H9 (cell line): ENCODE measurements around the gene TIMM50. TPM values are rescaled to one million over a fixed set of nuclear protein-coding genes. Genes with fewer than 3 reads are reported as not detected.
A peak's percentile ranks its signal among the peaks of the same experiment; 100 is the strongest.

ENCODE experiments used
- DNase-seq: peaks from one replicate; pipeline ENCODE4 v3.0.0-alpha.2; 2017
- H2AFZ ChIP-seq: one replicate; pipeline ENCODE4 v1.6.1; 2013; ENCODE audit warnings: mild to moderate bottlenecking, low read length, control low read depth, moderate library complexity
- H2AK5ac ChIP-seq: 2 replicates; pipeline ENCODE4 v1.6.1; 2013; ENCODE audit warnings: low read length, control low read depth, mixed read lengths; ENCODE audit not compliant: insufficient read length
- H2BK120ac ChIP-seq: one replicate; pipeline ENCODE4 v1.6.1; 2013; ENCODE audit warnings: low read depth, mild to moderate bottlenecking, low read length, control low read depth, inconsistent platforms; ENCODE audit not compliant: poor library complexity, severe bottlenecking
- H2BK12ac ChIP-seq: 2 replicates; pipeline ENCODE4 v1.6.1; 2013; ENCODE audit warnings: low read length, control low read depth, mixed read lengths, low read depth; ENCODE audit not compliant: insufficient read length
- H2BK15ac ChIP-seq: 2 replicates; pipeline ENCODE4 v1.6.1; 2013; ENCODE audit warnings: low read depth, low read length, control low read depth
- H2BK20ac ChIP-seq: one replicate; pipeline ENCODE4 v1.6.1; 2013; ENCODE audit warnings: low read depth, mild to moderate bottlenecking, low read length, control low read depth, inconsistent platforms; ENCODE audit not compliant: poor library complexity, severe bottlenecking
- H2BK5ac ChIP-seq: 2 replicates; pipeline ENCODE4 v1.6.1; 2013; ENCODE audit warnings: low read length, control low read depth, mixed read lengths; ENCODE audit not compliant: insufficient read length
- H3K14ac ChIP-seq: 2 replicates; pipeline ENCODE4 v1.6.1; 2013; ENCODE audit warnings: low read length, control low read depth; ENCODE audit not compliant: insufficient read depth
- H3K18ac ChIP-seq: 2 replicates; pipeline ENCODE4 v1.6.1; 2013; ENCODE audit warnings: low read depth, mild to moderate bottlenecking, mixed read lengths, low read length, control low read depth; ENCODE audit not compliant: insufficient read length
- H3K23ac ChIP-seq: 2 replicates; pipeline ENCODE4 v1.6.1; 2013; ENCODE audit warnings: low read length, control low read depth, mixed read lengths, low read depth; ENCODE audit not compliant: insufficient read length
- H3K23me2 ChIP-seq: 2 replicates; pipeline ENCODE4 v1.6.1; 2013; ENCODE audit warnings: low read depth, mild to moderate bottlenecking, mixed read lengths, low read length, control low read depth; ENCODE audit not compliant: insufficient read length, poor library complexity, severe bottlenecking
- H3K27ac ChIP-seq: 2 replicates; pipeline ENCODE4 v1.5.1; 2013; ENCODE audit warnings: low read length, control low read depth, mixed read lengths, low read depth; ENCODE audit not compliant: insufficient read length
- H3K27me3 ChIP-seq: 2 replicates; pipeline ENCODE4 v1.6.1; 2013; ENCODE audit warnings: low read length, control low read depth, inconsistent platforms; ENCODE audit not compliant: insufficient read depth
- H3K4ac ChIP-seq: 2 replicates; pipeline ENCODE4 v1.6.1; 2013; ENCODE audit warnings: low read depth, mild to moderate bottlenecking, control low read depth, inconsistent platforms, low read length, moderate library complexity
- H3K4me1 ChIP-seq: 2 replicates; pipeline ENCODE4 v1.6.1; 2013; ENCODE audit warnings: low read length, control low read depth, inconsistent platforms; ENCODE audit not compliant: insufficient read depth
- H3K4me2 ChIP-seq: 2 replicates; pipeline ENCODE4 v1.6.1; 2013; ENCODE audit warnings: low read length, control low read depth, mixed read lengths; ENCODE audit not compliant: insufficient read length, insufficient read depth
- H3K56ac ChIP-seq: 2 replicates; pipeline ENCODE4 v1.6.1; 2013; ENCODE audit warnings: low read depth, mild to moderate bottlenecking, mixed read lengths, low read length, control low read depth; ENCODE audit not compliant: insufficient read length
- H3K79me1 ChIP-seq: 2 replicates; pipeline ENCODE4 v1.6.1; 2013; ENCODE audit warnings: low read depth, mild to moderate bottlenecking, moderate library complexity, low read length, control low read depth, inconsistent platforms; ENCODE audit not compliant: insufficient read depth, poor library complexity, severe bottlenecking
- H3K79me2 ChIP-seq: 2 replicates; pipeline ENCODE4 v1.6.1; 2013; ENCODE audit warnings: low read length, control low read depth, inconsistent platforms; ENCODE audit not compliant: insufficient read depth
- H3K9ac ChIP-seq: 2 replicates; pipeline ENCODE4 v1.6.1; 2013; ENCODE audit warnings: low read length, control low read depth, mixed read lengths; ENCODE audit not compliant: insufficient read length; ENCODE audit errors: extremely low read depth
- H3K9me3 ChIP-seq: one replicate; pipeline ENCODE4 v1.6.1; 2013; ENCODE audit warnings: low read depth, low read length, inconsistent platforms; ENCODE audit not compliant: control insufficient read depth
- H3T11ph ChIP-seq: one replicate; pipeline ENCODE4 v1.6.1; 2013; ENCODE audit warnings: mild to moderate bottlenecking, low read length, control low read depth, inconsistent platforms
- H4K20me1 ChIP-seq: one replicate; pipeline ENCODE4 v1.6.1; 2013; ENCODE audit not compliant: control insufficient read depth, insufficient read length, insufficient read depth
- H4K5ac ChIP-seq: 2 replicates; pipeline ENCODE4 v1.6.1; 2013; ENCODE audit warnings: low read depth, mild to moderate bottlenecking, mixed read lengths, low read length, control low read depth; ENCODE audit not compliant: insufficient read length
- H4K8ac ChIP-seq: replicated peaks from 2 replicates; pipeline ENCODE4 v1.6.1; 2013; ENCODE audit warnings: low read length, control low read depth, mixed read lengths, low read depth; ENCODE audit not compliant: insufficient read length
- H4K91ac ChIP-seq: 2 replicates; pipeline ENCODE4 v1.6.1; 2013; ENCODE audit warnings: low read depth, mild to moderate bottlenecking, moderate library complexity, mixed read lengths, low read length, control low read depth; ENCODE audit not compliant: insufficient read length
- H3K27ac Mint-ChIP-seq, 3 experiments: 2 replicates in 2 of 3; 3 replicates in 1 of 3; pipeline ENCODE4 v1.8.0; 2020 to 2021; ENCODE audit warnings: mixed read lengths in 3 of 3, mild to moderate bottlenecking in 1 of 3, moderate library complexity in 1 of 3
- H3K27me3 Mint-ChIP-seq: 2 replicates; pipeline ENCODE4 v1.8.0; 2021; ENCODE audit warnings: low read depth, mild to moderate bottlenecking, moderate library complexity, mixed read lengths
- H3K36me3 Mint-ChIP-seq, 3 experiments: 2 replicates in 2 of 3; 3 replicates in 1 of 3; pipeline ENCODE4 v1.8.0; 2020 to 2021; ENCODE audit warnings: low read depth in 3 of 3, mixed read lengths in 3 of 3; ENCODE audit not compliant: insufficient read depth in 1 of 3
- H3K4me1 Mint-ChIP-seq, 2 experiments: 2 replicates each; pipeline ENCODE4 v1.8.0; 2020; ENCODE audit warnings: mixed read lengths in 2 of 2
- H3K4me3 Mint-ChIP-seq, 2 experiments: 2 replicates in 1 of 2; 3 replicates in 1 of 2; pipeline ENCODE4 v1.8.0; 2020 to 2021; ENCODE audit warnings: mild to moderate bottlenecking in 2 of 2, mixed read lengths in 2 of 2, moderate library complexity in 1 of 2
- H3K9me3 Mint-ChIP-seq, 2 experiments: 2 replicates in 1 of 2; 3 replicates in 1 of 2; pipeline ENCODE4 v1.8.0; 2020; ENCODE audit warnings: mild to moderate bottlenecking in 2 of 2, mixed read lengths in 2 of 2, moderate library complexity in 1 of 2
- CTCF ChIP-seq: fragments of 200-600 bp; sonication (generic); conservative IDR thresholded peaks from 3 replicates; pipeline ENCODE4 v1.8.0; 2021; ENCODE audit warnings: antibody characterized with exemption, mild to moderate bottlenecking
- WGBS: extraction: QIAGEN DNeasy Blood & Tissue Kit; methylation state at CpG from one replicate; pipeline ENCODE4 v1.1.7; 2013; ENCODE audit warnings: missing lambda C conversion rate, low lambda C conversion rate, mixed read lengths; ENCODE audit not compliant: insufficient read length; ENCODE audit errors: extremely low coverage; 5-methylcytosine and 5-hydroxymethylcytosine counted together
- total RNA-seq: library from RNA; stranded (reverse); gene quantifications from 2 replicates; pipeline ENCODE4 v1.2.1, GENCODE V29; 2021

Gene TIMM50
- total RNA-seq, 1 experiment from 2014 or later, result 128 TPM

GRCh38 chr19:39514840-39515550 is 34.4 kb downstream of the TIMM50 start, which contains the start of gene SELENOV:
Gene SELENOV, plus strand, starts transcription at chr19:39515139. Its CDS starts 74 bp downstream, at chr19:39515213.
- Histone ChIP-seq H3K79me2 (no peaks in the 10 kb centered on the region; the same call in 1 of the 2 replicates), H3K27ac (no peak within 1 kb of the TSS), H3K23me2 (peaks cover 10% of the 10 kb centered on the region), H3K14ac (peak within 1 kb of the TSS; percentile 47), H3K27me3 (no peaks in the 10 kb centered on the region), H3K56ac (no peak within 1 kb of the TSS), H3K23ac (no peak within 1 kb of the TSS), H4K91ac (no peak within 1 kb of the TSS), H3K9ac (peak within 1 kb of the TSS; percentile 69), H3K4me1 (peaks cover 3% of the 10 kb centered on the region; the same call in 1 of the 2 replicates), H2BK12ac (no peak within 1 kb of the TSS), H4K8ac (no peak within 1 kb of the TSS), H2BK120ac (no peak within 1 kb of the TSS), H2AFZ (no peak within 1 kb of the TSS), H3K9me3 (no peaks in the 10 kb centered on the region), H3K4ac (no peak within 1 kb of the TSS), H4K5ac (no peak within 1 kb of the TSS), H3K18ac (peak within 1 kb of the TSS; percentile 37), H3K79me1 (peaks cover 4% of the 10 kb centered on the region), H2BK5ac (no peak within 1 kb of the TSS), H3K4me2 (peak within 1 kb of the TSS; percentile 33), H2BK20ac (no peak within 1 kb of the TSS), H4K20me1 (no peaks in the 10 kb centered on the region), H3T11ph (no peak within 1 kb of the TSS), H2AK5ac (no peak within 1 kb of the TSS), H2BK15ac (no peak within 1 kb of the TSS)
- Mint-ChIP-seq H3K36me3 (peaks cover 7 to 10% (median 10%) of the 10 kb centered on the region in 3 experiments; a peak in 6 of 7 replicates), H3K27me3 (peaks cover 51% of the 10 kb centered on the region), H3K9me3 (no peaks in the 10 kb centered on the region; a peak in 1 of 5 replicates), H3K4me1 (peaks cover 25 to 27% of the 10 kb centered on the region in 2 experiments), H3K27ac (peak within 1 kb of the TSS in 1 of 3 experiments; percentile 79; a peak in 1 of 7 replicates), H3K4me3 (peak within 1 kb of the TSS; percentile 88 to 90)
- TF ChIP-seq CTCF, result peak; percentile 55
- peak; percentile 83 for DNase-seq
- no CpG with 5 or more reads among the region's 56 CpGs for WGBS
